HG03354 (cell line): ENCODE measurements around the gene ADD2.
"Not testable (repeated sequence)": the region's sequence is repeated elsewhere in the genome, so short reads cannot be mapped to it uniquely, and the experiment has no call there.

Source experiments
- ATAC-seq: cut with Tn5 transposase; IDR thresholded peaks from one replicate; pipeline ENCODE4 v1.9.1; 2021; ENCODE audit warnings: mild to moderate bottlenecking; ENCODE audit not compliant: unreplicated experiment, poor library complexity, severe bottlenecking

ADD2 gene, protein sequence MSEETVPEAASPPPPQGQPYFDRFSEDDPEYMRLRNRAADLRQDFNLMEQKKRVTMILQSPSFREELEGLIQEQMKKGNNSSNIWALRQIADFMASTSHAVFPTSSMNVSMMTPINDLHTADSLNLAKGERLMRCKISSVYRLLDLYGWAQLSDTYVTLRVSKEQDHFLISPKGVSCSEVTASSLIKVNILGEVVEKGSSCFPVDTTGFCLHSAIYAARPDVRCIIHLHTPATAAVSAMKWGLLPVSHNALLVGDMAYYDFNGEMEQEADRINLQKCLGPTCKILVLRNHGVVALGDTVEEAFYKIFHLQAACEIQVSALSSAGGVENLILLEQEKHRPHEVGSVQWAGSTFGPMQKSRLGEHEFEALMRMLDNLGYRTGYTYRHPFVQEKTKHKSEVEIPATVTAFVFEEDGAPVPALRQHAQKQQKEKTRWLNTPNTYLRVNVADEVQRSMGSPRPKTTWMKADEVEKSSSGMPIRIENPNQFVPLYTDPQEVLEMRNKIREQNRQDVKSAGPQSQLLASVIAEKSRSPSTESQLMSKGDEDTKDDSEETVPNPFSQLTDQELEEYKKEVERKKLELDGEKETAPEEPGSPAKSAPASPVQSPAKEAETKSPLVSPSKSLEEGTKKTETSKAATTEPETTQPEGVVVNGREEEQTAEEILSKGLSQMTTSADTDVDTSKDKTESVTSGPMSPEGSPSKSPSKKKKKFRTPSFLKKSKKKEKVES

GRCh38 chr2:70767699-70768589 is at the start of gene ADD2:
Gene ADD2, minus strand, starts transcription at chr2:70768200. Its CDS starts 61,792 bp downstream, at chr2:70706408.
- peak; percentile 38 for ATAC-seq

- no peak for ATAC-seq
Measured at GRCh38 chr2:70817284-70817954, 49.4 kb upstream of the ADD2 start.

DNA sequence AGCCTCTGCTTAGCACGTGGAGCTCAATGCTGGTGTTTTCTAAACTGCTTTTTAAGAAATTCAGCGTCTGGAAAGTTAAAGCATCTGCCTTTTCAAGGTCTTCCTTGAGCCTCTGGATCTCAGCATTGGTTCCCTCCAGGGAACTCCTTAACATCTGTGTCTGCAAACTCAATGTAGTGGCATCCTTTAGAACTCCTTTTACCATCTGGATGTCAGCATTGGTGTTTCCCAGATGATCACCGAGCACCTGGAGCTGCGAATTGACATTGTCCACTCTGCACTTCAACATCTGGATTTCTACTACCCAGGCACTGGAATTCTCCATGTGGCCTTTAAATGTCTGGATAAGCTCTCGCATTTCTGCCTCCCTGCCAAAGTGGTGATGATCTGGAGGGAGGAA is 48.7 kb upstream of the ADD2 start:
- no peak for ATAC-seq

DNA sequence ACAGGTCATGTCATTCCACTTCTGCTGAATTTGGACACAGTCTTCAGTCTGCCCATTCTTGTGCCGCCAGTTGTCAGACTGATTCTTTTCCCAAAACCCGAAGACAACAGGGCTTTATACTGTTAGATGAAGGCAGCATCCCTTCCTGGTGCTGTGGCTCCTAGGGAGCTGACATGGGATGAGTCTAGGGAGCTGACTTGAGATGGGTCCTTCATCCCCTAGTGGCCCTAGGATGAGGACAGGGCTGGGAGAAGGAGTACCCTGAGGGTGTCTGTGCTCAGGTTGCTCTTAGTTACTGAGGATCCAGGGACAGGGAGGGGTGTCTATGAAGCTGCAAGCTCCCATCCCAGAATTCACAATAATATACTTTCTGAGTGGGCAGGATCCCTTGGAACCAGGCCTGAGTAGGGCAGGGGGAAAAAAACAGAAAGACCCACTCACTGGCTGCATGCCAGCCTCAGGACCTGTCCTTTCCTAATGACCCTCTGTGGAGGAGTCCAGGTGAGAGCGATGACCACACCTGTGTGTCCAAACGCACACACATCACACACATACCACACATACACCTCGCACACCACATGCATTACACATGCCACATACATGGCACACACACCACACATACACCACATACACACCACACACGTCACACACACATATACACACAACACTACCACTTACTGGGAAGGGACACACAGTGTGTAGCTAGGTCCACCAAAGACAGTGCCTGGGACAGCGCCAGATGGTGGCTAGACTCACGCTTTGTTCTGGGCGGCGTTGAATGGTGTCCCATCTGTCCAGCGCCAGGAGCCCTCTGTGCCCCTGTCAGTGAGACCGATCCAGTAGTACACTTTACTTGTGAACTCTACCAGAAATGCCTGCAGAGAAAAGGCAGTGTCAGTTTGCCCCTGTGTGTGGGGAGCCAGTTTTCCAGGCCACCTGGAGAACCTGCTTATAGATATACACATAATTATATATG is 41.3 kb upstream of the ADD2 start:
- no peak for ATAC-seq

GRCh38 chr2:70807828-70808118 is 39.8 kb upstream of the ADD2 start:
- ATAC-seq = no peak

GRCh38 chr2:70807102-70807827 is 39.3 kb upstream of the ADD2 start:
- ATAC-seq = no peak

- no peak for ATAC-seq
Measured at GRCh38 chr2:70806620-70807019, 38.6 kb upstream of the ADD2 start.

- ATAC-seq = no peak
Measured at GRCh38 chr2:70806013-70806412, 38.0 kb upstream of the ADD2 start.

DNA sequence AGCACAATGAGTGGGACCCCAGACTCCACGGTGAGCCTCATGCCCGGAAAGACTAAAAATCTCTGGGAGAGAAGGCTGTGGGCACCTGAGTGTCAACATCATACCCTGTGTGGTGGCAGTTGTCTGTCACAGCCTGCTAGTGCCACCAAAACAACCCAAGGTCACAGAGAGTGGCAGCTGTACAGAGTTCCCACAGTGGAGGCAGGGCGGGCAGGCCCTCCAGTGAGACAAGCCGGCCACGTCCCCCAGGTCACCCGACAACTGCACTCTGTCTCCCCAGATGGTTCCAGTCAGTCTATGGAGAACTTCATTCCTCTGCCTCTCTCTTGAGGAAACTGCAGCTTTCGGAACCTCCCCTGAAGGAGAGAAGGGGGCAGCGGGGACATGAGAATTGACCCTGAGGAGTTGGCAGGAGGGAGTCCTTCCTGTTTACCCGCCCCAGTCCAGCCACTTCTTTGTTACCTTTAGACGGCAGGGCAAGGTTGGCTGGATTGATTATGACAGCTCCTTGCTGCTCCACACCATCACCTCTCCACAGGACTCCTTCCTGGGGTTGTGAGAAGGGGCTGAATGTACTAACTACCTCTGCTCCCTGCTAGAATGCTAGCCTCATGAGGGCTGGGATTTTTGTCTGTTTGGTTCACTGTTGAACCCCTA is 33.7 kb upstream of the ADD2 start:
- ATAC-seq = no peak

DNA sequence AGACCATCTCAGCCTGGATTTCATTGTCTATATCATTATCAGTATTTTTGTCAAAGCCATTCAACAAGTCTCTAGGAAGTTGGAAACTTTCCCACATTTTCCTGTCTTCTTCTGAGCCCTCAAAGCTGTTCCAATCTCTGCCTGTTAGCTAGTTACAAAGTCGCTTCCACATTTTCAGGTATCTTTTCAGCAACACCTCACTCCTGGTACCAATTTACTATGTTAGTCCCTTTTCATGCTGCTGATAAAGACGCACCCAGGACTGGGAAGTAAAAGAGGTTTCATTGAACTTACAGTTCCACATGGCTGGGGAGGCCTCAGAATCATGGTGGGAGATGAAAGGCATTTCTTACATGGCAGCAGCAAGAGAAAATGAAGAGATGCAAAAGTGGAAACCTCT is 31.7 kb upstream of the ADD2 start:
- no peak for ATAC-seq

GRCh38 chr2:70797996-70798395 is 30.0 kb upstream of the ADD2 start:
- not testable (repeated sequence) for ATAC-seq

DNA sequence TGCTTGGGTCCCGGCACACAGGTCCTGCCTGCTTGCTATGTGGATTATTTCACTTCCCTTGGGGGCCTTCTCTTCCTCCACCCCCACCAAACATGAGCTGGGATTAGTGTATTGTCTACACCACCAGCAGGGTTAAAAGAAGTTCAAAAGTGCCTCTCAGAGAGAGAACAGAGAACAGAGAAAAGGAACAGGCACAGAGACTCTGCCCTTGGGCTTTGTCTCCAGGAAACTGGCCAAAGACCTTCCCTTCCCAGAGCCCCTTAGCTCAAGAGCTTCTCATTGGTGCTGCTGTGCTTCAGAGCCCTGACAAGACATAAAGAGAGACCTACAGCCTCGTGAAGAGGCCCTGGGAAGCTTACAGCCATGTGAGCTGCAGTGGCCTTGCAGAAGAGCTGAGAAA is 29.5 kb upstream of the ADD2 start:
- ATAC-seq = no peak

- ATAC-seq = no peak
Measured at GRCh38 chr2:70796262-70796661, 28.3 kb upstream of the ADD2 start.

DNA sequence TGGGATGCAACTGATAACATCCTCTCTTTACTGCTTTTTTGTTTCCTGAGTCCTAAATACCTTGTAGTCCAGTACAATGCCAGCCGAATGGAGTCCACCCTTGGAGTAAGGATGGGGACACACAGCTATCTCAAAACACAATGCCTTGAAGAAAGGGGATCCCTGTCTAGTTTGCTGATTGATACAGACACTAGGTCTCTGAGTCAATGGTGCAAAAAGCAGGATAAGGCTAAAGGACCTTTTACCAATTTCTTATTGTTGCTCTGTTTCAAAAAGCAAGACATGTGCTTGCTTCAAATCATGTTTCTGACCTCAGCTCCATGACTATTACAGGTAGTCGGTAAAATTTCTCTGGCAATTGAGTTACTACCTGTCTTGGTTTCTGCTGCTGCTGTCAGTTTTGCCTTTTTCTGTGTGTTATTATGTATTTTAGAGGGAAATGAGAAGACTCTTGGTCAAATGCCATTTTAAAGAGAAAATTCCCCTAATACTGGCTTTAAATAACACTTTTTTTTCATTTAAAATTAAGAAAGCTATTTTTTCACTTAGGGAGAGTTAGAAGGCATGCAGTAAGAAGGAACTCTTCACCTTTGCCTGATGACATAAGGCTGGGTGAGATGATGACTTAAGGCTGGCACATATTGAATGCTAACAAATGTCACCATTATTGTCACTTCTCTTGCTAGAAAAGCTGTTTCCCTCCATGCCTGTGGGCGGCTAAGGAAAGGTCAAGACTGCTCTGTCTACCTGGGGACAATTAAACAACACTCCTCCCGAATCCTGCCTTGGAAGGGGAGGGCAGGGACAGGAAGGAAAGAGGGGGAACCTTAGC is 27.4 kb upstream of the ADD2 start:
- no peak for ATAC-seq

DNA sequence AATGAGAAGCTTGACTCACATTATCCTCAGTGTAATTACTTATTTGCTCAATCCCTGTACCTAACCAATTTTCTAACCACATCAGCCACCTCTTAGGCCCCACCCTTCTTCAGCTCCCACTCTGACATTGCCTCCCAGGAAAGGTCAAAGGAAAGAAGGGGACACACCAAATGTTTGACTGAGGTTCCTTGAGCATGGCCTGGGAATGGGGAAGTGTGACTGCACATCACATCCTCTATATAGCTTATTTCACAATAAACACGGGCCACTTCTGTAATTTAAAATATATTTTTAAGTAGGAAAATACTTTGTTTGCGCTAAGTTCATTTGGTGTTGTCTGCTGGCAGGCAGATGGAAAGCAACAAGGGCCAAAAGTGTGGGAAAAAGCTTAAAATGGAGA is 25.4 kb upstream of the ADD2 start:
- ATAC-seq = no peak

DNA sequence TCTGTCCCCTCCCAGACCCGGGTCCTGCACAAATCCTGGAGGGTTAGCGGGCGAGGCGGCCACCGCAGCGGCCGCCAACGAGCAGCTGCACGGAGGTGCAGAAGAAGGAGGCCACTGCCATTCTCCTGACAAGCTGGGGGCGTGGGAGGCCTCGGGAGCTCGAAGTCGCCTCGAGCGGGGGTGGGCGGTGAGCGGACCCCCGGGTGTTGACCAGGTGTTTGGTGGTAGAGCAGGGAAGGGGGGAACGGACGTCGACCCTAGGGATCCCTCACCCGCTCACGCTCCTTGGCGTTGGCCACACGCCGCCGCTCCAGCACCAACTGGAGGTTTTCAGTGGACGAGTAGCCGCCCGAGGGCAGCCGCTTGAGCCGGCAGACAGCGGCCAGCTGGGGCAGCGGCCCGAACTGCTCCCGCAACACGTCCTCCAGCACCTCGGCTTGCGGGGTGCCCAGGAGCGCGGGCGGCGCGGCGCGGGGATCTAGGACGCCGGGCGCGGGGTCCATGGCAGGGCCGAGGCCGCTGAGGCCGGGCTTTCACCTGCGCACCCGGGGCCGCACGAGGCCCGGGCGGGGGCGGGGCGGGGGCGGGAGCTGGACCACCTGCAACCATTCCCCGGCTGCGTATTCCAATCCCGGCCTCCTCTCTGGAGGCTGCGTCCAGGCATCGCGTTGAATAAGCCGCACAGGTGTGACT is 22.3 kb upstream of the ADD2 start, which contains the start of gene FIGLA:
Gene FIGLA (minus strand): TSS at position 508 of the 693 bp plus-strand sequence. CDS start 5 bp downstream, at position 503.
- no peak for ATAC-seq
